Transverse colon (tissue), 4 donors: ENCODE results near the gene AKAP1. TPM values are rescaled to one million over a fixed set of nuclear protein-coding genes. Genes with fewer than 3 reads are reported as not detected.

Experiments used
- DNase-seq: peaks from one replicate; pipeline ENCODE4 v3.0.0-alpha.2; 2019
- H3K27ac ChIP-seq, 4 donors: fragments of 200-600 bp; sonication (generic); 2 replicates each; pipeline ENCODE4 v1.5.1; 2016 to 2018; ENCODE audit warnings: inconsistent platforms in 4 of 4
- H3K27me3 ChIP-seq: fragments of 200-600 bp; sonication (generic); 2 replicates; pipeline ENCODE4 v1.5.1; 2017; ENCODE audit warnings: inconsistent platforms
- H3K36me3 ChIP-seq, 4 donors: fragments of 200-600 bp; sonication (generic); 2 replicates each; pipeline ENCODE4 v1.5.1; 2017 to 2019; ENCODE audit warnings: inconsistent platforms in 4 of 4
- H3K4me1 ChIP-seq, 4 donors: fragments of 200-600 bp; sonication (generic); 2 replicates each; pipeline ENCODE4 v1.5.1; 2017 to 2020; ENCODE audit warnings: inconsistent platforms in 4 of 4
- H3K4me3 ChIP-seq, 4 donors: fragments of 200-600 bp; sonication (generic); 1 replicate in 1 of 4; 2 replicates in 3 of 4; pipeline versions ENCODE4 v1.5.1 to v1.6.1; 2017 to 2019; ENCODE audit warnings: inconsistent platforms in 4 of 4
- H3K9me3 ChIP-seq, 2 donors: fragments of 200-600 bp; sonication (generic); 2 replicates each; pipeline ENCODE4 v1.5.1; 2017 to 2019; ENCODE audit warnings: inconsistent platforms in 2 of 2
- CTCF ChIP-seq, 5 experiments: fragments of 200-600 bp in 3 of 5; fragments of 450-650 bp in 2 of 5; sonication (generic) in 3 of 5; IDR thresholded peaks; 1 replicate in 2 of 5; 2 replicates in 3 of 5; pipeline ENCODE4 v1.5.1; 2016 to 2017; ENCODE audit warnings: antibody characterized with exemption in 5 of 5, inconsistent platforms in 3 of 5, mild to moderate bottlenecking in 2 of 5, moderate library complexity in 1 of 5
- EP300 ChIP-seq: sonication (generic); formaldehyde crosslinking; IDR thresholded peaks from one replicate; pipeline ENCODE4 v1.6.1; 2017; ENCODE audit warnings: antibody characterized with exemption, low read depth
- POLR2A ChIP-seq: fragments of 450-650 bp; IDR thresholded peaks from one replicate; pipeline ENCODE4 v1.6.1; 2016; ENCODE audit warnings: antibody characterized with exemption, mild to moderate bottlenecking, moderate library complexity
- POLR2AphosphoS5 ChIP-seq, 3 donors: sonication (generic); formaldehyde crosslinking; IDR thresholded peaks; one replicate each; pipeline ENCODE4 v1.6.1; 2016; ENCODE audit warnings: antibody characterized with exemption in 3 of 3
- WGBS, 2 donors: methylation state at CpG; one replicate each; pipeline ENCODE4 v1.1.5; 2018; ENCODE audit warnings: low coverage in 1 of 2; 5-methylcytosine and 5-hydroxymethylcytosine counted together
- in situ Hi-C, 4 donors: fragments of 200-750 bp; cut with MboI; loops; one replicate each; pipeline versions ENCODE4 v1.15.0 to v1.15.1; 2017; ENCODE audit warnings: low sequenced_read_pairs in 3 of 4, low pct_ligation_motif_present in 1 of 4, low pct_unique_long_range_greater_than_20kb in 1 of 4
- intact Hi-C: fragments of 100-400 bp; cut with DNase I; formaldehyde crosslinking; loops from one replicate; pipeline ENCODE4 v1.15.1; 2023; ENCODE audit warnings: low total_unique reads
- total RNA-seq, 4 donors: library from RNA; depleted of rRNA; stranded (reverse); fragments of >200 nt; gene quantifications; one replicate each; pipeline ENCODE4 v1.1.0, GENCODE V29; 2016

Gene AKAP1
- total RNA-seq, 4 donors from 2014 or later = 137 to 193 (median 171) TPM

GRCh38 chr17:57091186-57091618 lies 6.2 kb downstream of the AKAP1 start:
- Histone ChIP-seq H3K27ac (peak overlapping the region; percentile 94 to 99 (median 98)), H3K9me3 (no peaks in the 10 kb centered on the region), H3K4me1 (peaks cover 41 to 89% (median 60%) of the 10 kb centered on the region in 4 donors), H3K36me3 (no peaks in the 10 kb centered on the region), H3K27me3 (no peaks in the 10 kb centered on the region), H3K4me3 (no peak overlapping the region)
- peak in 2 of 3 donors; percentile 14 to 37 for TF ChIP-seq POLR2AphosphoS5 (IDR thresholded peaks at IDR 0.05)
- TF ChIP-seq CTCF (IDR thresholded peaks at IDR 0.05) = no peak
- no peak for TF ChIP-seq EP300
- TF ChIP-seq POLR2A = no peak
- DNase-seq = no peak
- intact Hi-C loops = no loop called here
- in situ Hi-C loops = no loop called here
- 40 to 50% methylated on average over 1 to 5 of the region's 5 CpGs for WGBS, 2 donors

GRCh38 chr17:57092171-57092570 lies 7.1 kb downstream of the AKAP1 start:
- Histone ChIP-seq H3K9me3 (no peaks in the 10 kb centered on the region), H3K27me3 (no peaks in the 10 kb centered on the region), H3K4me1 (peaks cover 47 to 89% (median 63%) of the 10 kb centered on the region in 4 donors), H3K4me3 (no peak overlapping the region), H3K36me3 (no peaks in the 10 kb centered on the region), H3K27ac (peak overlapping the region; percentile 94 to 99 (median 98))
- WGBS, 2 donors = 68% methylated on average over 2 of the region's 2 CpGs; no CpG with 5 or more reads in 1 of the 2 donors
- no peak for DNase-seq
- in situ Hi-C loops = no loop called here
- TF ChIP-seq EP300 (peak; percentile 69), POLR2AphosphoS5 (IDR thresholded peaks at IDR 0.05) (peak; percentile 43 to 59 (median 45)), CTCF (IDR thresholded peaks at IDR 0.05) (no peak)
- intact Hi-C loops = no loop called here

GRCh38 chr17:57092779-57093178 lies 7.7 kb downstream of the AKAP1 start:
- 82 to 88% methylated on average over 6 to 8 of the region's 8 CpGs for WGBS, 2 donors
- DNase-seq = no peak
- Histone ChIP-seq H3K4me1 (peaks cover 46 to 89% (median 60%) of the 10 kb centered on the region in 4 donors), H3K36me3 (no peaks in the 10 kb centered on the region), H3K4me3 (no peak overlapping the region), H3K27me3 (no peaks in the 10 kb centered on the region), H3K27ac (peak overlapping the region; percentile 94 to 99 (median 98)), H3K9me3 (no peaks in the 10 kb centered on the region)
- peak in 2 of 3 donors; percentile 30 to 31 for TF ChIP-seq POLR2AphosphoS5 (IDR thresholded peaks at IDR 0.05)
- no peak for TF ChIP-seq CTCF (IDR thresholded peaks at IDR 0.05)
- TF ChIP-seq EP300 = peak; percentile 34
- no peak for TF ChIP-seq POLR2A
- in situ Hi-C loops (no loop called here), intact Hi-C loops (no loop called here)

DNA sequence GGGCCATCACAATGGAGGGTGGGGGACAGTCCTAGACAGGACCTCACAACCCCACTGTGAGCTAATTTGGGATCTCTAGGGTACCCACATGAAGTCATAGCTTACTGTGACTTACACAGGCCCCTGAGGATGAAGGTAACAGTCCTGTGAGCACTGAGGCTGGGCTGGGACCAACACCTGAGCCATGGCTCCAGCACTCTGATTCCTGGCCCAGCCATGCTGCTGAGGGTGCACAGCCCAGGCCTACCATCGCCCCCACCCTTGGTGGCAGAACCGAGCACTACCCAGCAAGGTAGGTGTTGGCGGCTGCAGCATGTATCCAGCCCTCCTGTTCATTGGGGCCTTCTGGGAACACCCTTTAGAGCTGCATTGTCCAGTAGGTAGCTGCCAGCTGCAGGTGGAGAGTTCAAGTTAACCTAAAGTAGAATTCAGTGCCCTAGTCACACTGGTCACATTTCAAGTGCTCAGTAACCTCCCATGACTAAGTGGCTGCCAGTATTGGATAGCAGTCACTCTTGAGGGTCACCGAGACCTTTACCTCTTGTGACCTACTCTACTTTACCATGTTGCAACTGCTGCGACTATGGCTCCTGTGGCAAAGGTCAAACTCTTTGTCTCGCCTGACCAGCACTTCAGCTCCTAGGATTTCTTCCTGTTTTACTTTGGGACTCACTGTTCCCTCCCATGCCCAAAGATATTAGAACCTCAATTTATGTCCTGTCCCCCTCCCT lies 11.6 kb downstream of the AKAP1 start:
- H3K4me1 ChIP-seq = peaks cover 23 to 88% (median 44%) of the 10 kb centered on the region in 4 donors
- no peaks in the 10 kb centered on the region for H3K27me3 ChIP-seq
- TF ChIP-seq POLR2AphosphoS5 (IDR thresholded peaks at IDR 0.05) (no peak), EP300 (no peak), CTCF (IDR thresholded peaks at IDR 0.05) (no peak), POLR2A (no peak)
- in situ Hi-C loops = no loop called here
- 82 to 83% methylated on average over 1 to 6 of the region's 6 CpGs for WGBS, 2 donors
- no peaks in the 10 kb centered on the region for H3K36me3 ChIP-seq
- H3K9me3 ChIP-seq = no peaks in the 10 kb centered on the region
- DNase-seq = no peak
- intact Hi-C loops = no loop called here
- no peak overlapping the region for H3K4me3 ChIP-seq
- H3K27ac ChIP-seq = peak overlapping the region; percentile 34 to 99 (median 62)
